Calu3 (cell line): ENCODE results near the gene SLC44A4. TPM values are rescaled to one million over a fixed set of nuclear protein-coding genes. Genes with fewer than 3 reads are reported as not detected.

Experiments
- BruUV-seq: library from RNA; stranded (reverse); fragments of 400-500 nt; replicated peaks from 2 replicates; lab custom pipeline; 2021; lab: Mats Ljungman, UMichigan
- CTCF ChIA-PET: fragments of 300-600 bp; sonication (Branson Sonifier 250); formaldehyde crosslinking; loops from one replicate; lab custom pipeline; 2022; ENCODE audit warnings: antibody characterized with exemption; lab: Charles Lee
- DNase-seq: peaks from one replicate; pipeline ENCODE4 v3.0.0; 2022
- H3K27ac Mint-ChIP-seq: one replicate; pipeline ENCODE4 v1.8.0; 2022; ENCODE audit warnings: mixed read lengths; ENCODE audit not compliant: unreplicated experiment
- H3K27me3 Mint-ChIP-seq: one replicate; pipeline ENCODE4 v1.8.0; 2022; ENCODE audit warnings: mixed read lengths; ENCODE audit not compliant: unreplicated experiment
- H3K36me3 Mint-ChIP-seq: one replicate; pipeline ENCODE4 v1.8.0; 2022; ENCODE audit warnings: mild to moderate bottlenecking, moderate library complexity, mixed read lengths; ENCODE audit not compliant: insufficient read depth, unreplicated experiment
- H3K4me1 Mint-ChIP-seq: one replicate; pipeline ENCODE4 v1.8.0; 2022; ENCODE audit warnings: mild to moderate bottlenecking, low read depth, mixed read lengths; ENCODE audit not compliant: unreplicated experiment
- H3K4me3 Mint-ChIP-seq: one replicate; pipeline ENCODE4 v1.8.0; 2022; ENCODE audit warnings: mild to moderate bottlenecking, low read depth, moderate library complexity, mixed read lengths; ENCODE audit not compliant: unreplicated experiment
- H3K9me3 Mint-ChIP-seq: one replicate; pipeline ENCODE4 v1.8.0; 2022; ENCODE audit warnings: low read depth, mixed read lengths; ENCODE audit not compliant: unreplicated experiment
- intact Hi-C: fragments of 100-400 bp; cut with micrococcal nuclease; formaldehyde crosslinking; loops from one replicate; pipeline ENCODE4 v1.10.0; 2022; ENCODE audit not compliant: unreplicated experiment
- total RNA-seq: library from RNA; stranded (reverse); gene quantifications from 2 replicates; pipeline ENCODE4 v1.2.3, GENCODE V29; 2022
- TF ChIP-seq, protein P1 (sequence below): fragments of 200-600 bp; IDR thresholded peaks from one replicate; pipeline ENCODE4 v1.8.0; 2022; ENCODE audit warnings: antibody characterized with exemption; ENCODE audit not compliant: unreplicated experiment

The SLC44A4 gene
- total RNA-seq, 1 experiment from 2014 or later: 185 TPM

DNA sequence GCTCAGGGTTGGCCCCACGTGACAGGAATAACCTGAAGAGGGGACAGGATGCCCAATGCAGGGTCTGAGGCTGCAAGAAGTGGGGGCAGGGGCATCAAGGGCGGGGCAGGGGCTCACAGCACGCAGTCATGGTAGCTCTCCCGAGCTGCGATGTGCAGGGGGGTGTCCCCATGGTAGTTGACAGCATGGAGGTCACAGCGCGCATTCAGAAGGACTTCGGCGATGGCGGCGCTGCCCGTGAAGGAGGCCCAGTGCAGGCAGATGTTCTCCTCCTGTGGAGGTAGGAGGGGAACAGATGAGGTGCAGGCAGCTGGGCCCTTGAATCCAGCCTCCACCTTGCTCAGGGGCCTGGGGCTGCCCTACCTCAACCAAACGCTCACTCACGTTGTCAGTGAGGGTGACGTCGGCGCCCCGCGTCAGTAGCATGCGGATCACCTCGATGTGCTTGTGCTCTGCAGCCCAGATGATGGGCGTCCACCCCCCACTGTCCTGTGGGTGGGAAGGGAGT is 5.8 kb upstream of the SLC44A4 start:
- CTCF ChIA-PET: interaction anchor here (0.6 kb wide), 1 partner anchor 22 kb away, joined by 4 read pairs; the partner anchor contains the start of gene NEU1
- TF ChIP-seq, protein P1, sequence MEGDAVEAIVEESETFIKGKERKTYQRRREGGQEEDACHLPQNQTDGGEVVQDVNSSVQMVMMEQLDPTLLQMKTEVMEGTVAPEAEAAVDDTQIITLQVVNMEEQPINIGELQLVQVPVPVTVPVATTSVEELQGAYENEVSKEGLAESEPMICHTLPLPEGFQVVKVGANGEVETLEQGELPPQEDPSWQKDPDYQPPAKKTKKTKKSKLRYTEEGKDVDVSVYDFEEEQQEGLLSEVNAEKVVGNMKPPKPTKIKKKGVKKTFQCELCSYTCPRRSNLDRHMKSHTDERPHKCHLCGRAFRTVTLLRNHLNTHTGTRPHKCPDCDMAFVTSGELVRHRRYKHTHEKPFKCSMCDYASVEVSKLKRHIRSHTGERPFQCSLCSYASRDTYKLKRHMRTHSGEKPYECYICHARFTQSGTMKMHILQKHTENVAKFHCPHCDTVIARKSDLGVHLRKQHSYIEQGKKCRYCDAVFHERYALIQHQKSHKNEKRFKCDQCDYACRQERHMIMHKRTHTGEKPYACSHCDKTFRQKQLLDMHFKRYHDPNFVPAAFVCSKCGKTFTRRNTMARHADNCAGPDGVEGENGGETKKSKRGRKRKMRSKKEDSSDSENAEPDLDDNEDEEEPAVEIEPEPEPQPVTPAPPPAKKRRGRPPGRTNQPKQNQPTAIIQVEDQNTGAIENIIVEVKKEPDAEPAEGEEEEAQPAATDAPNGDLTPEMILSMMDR: no peak
- H3K27ac Mint-ChIP-seq: no peak overlapping the region
- no peak for DNase-seq
- peaks cover 82% of the 10 kb centered on the region for H3K36me3 Mint-ChIP-seq
- intact Hi-C loops: no loop called here
- H3K27me3 Mint-ChIP-seq: no peaks in the 10 kb centered on the region
- H3K9me3 Mint-ChIP-seq: no peaks in the 10 kb centered on the region
- H3K4me1 Mint-ChIP-seq: peaks cover 14% of the 10 kb centered on the region
- BruUV-seq: no TSS peak
- no peak overlapping the region for H3K4me3 Mint-ChIP-seq

DNA sequence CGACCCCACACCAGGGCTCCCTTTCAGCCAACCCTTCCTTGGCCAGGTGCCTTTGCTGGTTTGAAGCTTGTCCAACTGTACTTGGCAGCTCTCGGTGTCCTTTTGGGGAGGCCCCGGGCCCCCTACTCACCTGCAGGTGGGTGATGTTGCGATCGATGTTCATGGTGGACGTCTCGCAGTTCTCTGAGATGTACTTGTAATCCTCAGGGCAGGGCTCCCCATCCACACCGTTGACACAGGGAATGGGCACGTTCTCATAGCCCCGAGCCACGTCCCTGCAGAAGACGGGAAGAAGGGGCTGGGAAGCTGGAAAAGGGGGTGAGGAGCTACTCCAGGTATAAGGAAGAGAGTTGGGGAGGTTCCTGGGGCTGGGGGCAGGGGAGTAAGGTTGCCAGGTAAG is 4.9 kb upstream of the SLC44A4 start:
- H3K36me3 Mint-ChIP-seq: peaks cover 82% of the 10 kb centered on the region
- H3K27ac Mint-ChIP-seq: no peak overlapping the region
- BruUV-seq: no TSS peak
- no peaks in the 10 kb centered on the region for H3K9me3 Mint-ChIP-seq
- TF ChIP-seq, protein P1: no peak
- CTCF ChIA-PET: no interaction called here
- DNase-seq: no peak
- H3K4me1 Mint-ChIP-seq: peaks cover 24% of the 10 kb centered on the region
- H3K4me3 Mint-ChIP-seq: no peak overlapping the region
- no peaks in the 10 kb centered on the region for H3K27me3 Mint-ChIP-seq
- intact Hi-C loops: no loop called here

DNA sequence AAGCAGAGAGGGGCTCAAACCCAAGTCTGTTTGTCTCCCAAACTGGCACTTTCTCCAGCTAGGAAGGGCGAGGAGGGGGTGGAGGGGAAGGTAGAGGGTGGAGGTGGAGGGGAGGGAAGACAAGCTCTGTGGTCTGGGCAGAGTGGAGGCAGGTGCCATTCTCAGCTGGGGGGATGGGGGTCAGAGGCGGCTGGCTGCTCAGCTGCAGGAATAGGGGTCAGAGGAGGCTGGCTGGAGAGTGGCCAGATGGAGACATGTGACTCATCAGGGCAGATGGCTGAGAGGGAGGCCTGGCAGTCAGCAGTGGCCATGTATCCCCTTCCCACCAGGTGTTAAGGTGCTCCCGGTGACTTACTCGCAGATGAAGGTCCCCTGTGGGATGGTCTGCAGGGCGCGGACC is 3.5 kb upstream of the SLC44A4 start:
- Mint-ChIP-seq H3K4me3 (no peak overlapping the region), H3K36me3 (peaks cover 86% of the 10 kb centered on the region), H3K4me1 (peaks cover 37% of the 10 kb centered on the region), H3K27ac (no peak overlapping the region), H3K9me3 (no peaks in the 10 kb centered on the region), H3K27me3 (no peaks in the 10 kb centered on the region)
- TF ChIP-seq, protein P1: no peak
- CTCF ChIA-PET: interaction anchor here (0.6 to 0.7 kb wide), 3 partner anchors 33 to 578 kb away, joined by 3 to 7 read pairs (median 5); no protein-coding TSS in a partner anchor
- no TSS peak for BruUV-seq
- DNase-seq: no peak
- intact Hi-C loops: no loop called here

DNA sequence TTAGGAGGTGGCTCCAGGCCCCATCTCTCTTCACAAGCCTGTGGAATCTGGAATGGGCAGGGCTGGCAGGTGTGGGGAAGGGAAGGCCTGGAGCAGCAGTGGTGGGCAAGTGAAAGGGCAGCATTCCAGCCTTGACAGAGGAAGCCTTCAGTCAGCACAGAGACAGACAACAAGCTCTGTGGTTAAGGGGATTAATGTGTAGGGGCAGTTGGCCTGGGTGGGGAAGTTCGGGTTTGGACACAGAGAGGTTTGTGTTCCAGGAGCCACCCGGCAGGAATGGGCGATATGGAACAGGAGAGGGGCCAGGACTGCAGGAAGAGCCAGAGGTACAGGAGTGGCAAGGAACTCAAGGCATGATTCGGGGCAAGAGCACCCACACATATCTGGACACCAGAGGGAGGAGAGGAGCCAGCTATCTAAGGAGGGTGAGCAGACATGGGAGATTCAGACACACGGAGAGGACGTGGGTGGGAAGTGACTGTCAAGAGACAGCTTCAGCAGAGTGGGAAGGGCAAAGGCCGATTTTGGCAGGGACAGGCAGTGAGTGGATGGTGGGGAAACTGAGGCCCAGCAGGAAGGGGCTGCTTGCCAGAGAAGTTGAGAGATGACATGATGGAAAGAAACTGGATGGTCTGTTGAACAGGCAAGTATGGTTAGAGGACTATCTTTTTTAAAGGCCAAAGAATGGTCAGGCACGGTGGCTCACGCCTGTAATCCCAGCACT is 2.5 kb upstream of the SLC44A4 start:
- TF ChIP-seq, protein P1: no peak
- DNase-seq: no peak
- Mint-ChIP-seq H3K4me3 (no peak overlapping the region), H3K9me3 (no peaks in the 10 kb centered on the region), H3K36me3 (peaks cover 87% of the 10 kb centered on the region), H3K27me3 (no peaks in the 10 kb centered on the region), H3K4me1 (peaks cover 41% of the 10 kb centered on the region), H3K27ac (peak overlapping the region; percentile 5)
- intact Hi-C loops: no loop called here
- CTCF ChIA-PET: interaction anchor here (0.7 kb wide), 2 partner anchors 70 to 159 kb away, joined by 4 to 6 read pairs; no protein-coding TSS in a partner anchor
- BruUV-seq: no TSS peak
